Measurements from ENCODE around the gene UGT1A6. TPM values are rescaled to one million over a fixed set of nuclear protein-coding genes. Genes with fewer than 3 reads are reported as not detected.
"Not testable (repeated sequence)": the region's sequence is repeated elsewhere in the genome, so short reads cannot be mapped to it uniquely, and the experiment has no call there.

Gene UGT1A6
- total and polyA plus RNA-seq, 2 of the 13 experiments (the other 11 are each of a cell fraction or from before 2014, with no cell fraction given): 0.25 TPM; not detected in 1

- TF ChIP-seq ZBTB21 (CRISPR knock-in tag; IDR thresholded peaks at IDR 0.05): no peak
- no peak for TF ChIP-seq RFX5 (IDR thresholded peaks at IDR 0.05; ENCODE audit: low read depth, low read length)
- no peak for TF ChIP-seq ZNF777 (CRISPR knock-in tag; IDR thresholded peaks at IDR 0.05)
- TF ChIP-seq SIX1 (CRISPR knock-in tag; IDR thresholded peaks at IDR 0.05; ENCODE audit: borderline replicate concordance): no peak
- no peak for TF ChIP-seq STAG1 (CRISPR knock-in tag; IDR thresholded peaks at IDR 0.05)
Observed at GRCh38 chr2:233728723-233729301, 36.1 kb downstream of the UGT1A6 start, which contains the start of gene UGT1A3 (continued).

GRCh38 chr2:233736868-233737653 is 44.4 kb downstream of the UGT1A6 start:
- POLR2A ChIA-PET: interaction anchor here (0.7 to 1.3 kb wide), 3 partner anchors 8 to 243 kb away, joined by 3 to 6 read pairs (median 3); partner anchors contain the start of gene UGT1A3
- peaks cover 57% of the 10 kb centered on the region for H3K4me1 ChIP-seq (ENCODE audit: insufficient read depth, low read length)
- CTCF ChIA-PET (ENCODE audit: low intra/inter-chr PET ratio, low total read pairs); BruUV-seq (replicated peaks); H3K9ac ChIP-seq (ENCODE audit: insufficient read depth, low read depth, low read length); H4K20me1 ChIP-seq (ENCODE audit: insufficient read depth, low read length); intact Hi-C loops (cut with micrococcal nuclease; ENCODE audit: unreplicated experiment); H3K9me3 ChIP-seq (ENCODE audit: low read length); H3K79me2 ChIP-seq (ENCODE audit: insufficient read depth, low read length); H3K36me3 ChIP-seq (replicated peaks in 1 of 2; ENCODE audit: control insufficient read depth in 1 of 2, insufficient read depth in 2 of 2, low read length in 2 of 2); in situ Hi-C loops (cut with HindIII; ENCODE audit: extremely low pct_ligation_motif_present, low pct_unique_long_range_greater_than_20kb): not testable (repeated sequence)
- peak; percentile 99 for ATAC-seq
- peaks cover 0 to 20% of the 10 kb centered on the region in 2 experiments; a peak in 2 of 5 replicates for H3K27me3 ChIP-seq (ENCODE audit: control insufficient read depth in 1 of 2, insufficient read depth in 2 of 2, low read length in 2 of 2)
- peak overlapping the region; percentile 72 for H3K4me2 ChIP-seq (ENCODE audit: low read depth, low read length)
- peak; percentile 80 for DNase-seq (ENCODE audit: low spot score)
- H3K27ac ChIP-seq (ENCODE audit: extremely low read length, insufficient read depth, low read length): peak overlapping the region; percentile 72
- peak overlapping the region; percentile 75 for H2AFZ ChIP-seq (ENCODE audit: low read length)
- H3K4me3 ChIP-seq (replicated peaks in 1 of 3; ENCODE audit: insufficient read depth in 1 of 3, low read depth in 2 of 3, low read length in 3 of 3): peak overlapping the region; percentile 3 to 47 (median 21); a peak in 5 of 6 replicates
- peak; percentile 50 for FAIRE-seq
- WGBS (ENCODE audit: low lambda C conversion rate): 35% methylated on average over 13 of the region's 14 CpGs
- TF ChIP-seq ZNF205 (CRISPR knock-in tag; IDR thresholded peaks at IDR 0.05) (peak; percentile 69), ZNF768 (CRISPR knock-in tag; IDR thresholded peaks at IDR 0.05) (peak; percentile 73; the same call in 1 of the 2 replicates), ZFP36L1 (CRISPR knock-in tag; IDR thresholded peaks at IDR 0.05) (peak; percentile 60), ZNF512B (CRISPR knock-in tag; IDR thresholded peaks at IDR 0.05; ENCODE audit: borderline replicate concordance) (peak; percentile 85; the same call in 1 of the 2 replicates), SOX5 (CRISPR knock-in tag; IDR thresholded peaks at IDR 0.05; ENCODE audit: borderline replicate concordance) (peak; percentile 67), RCOR2 (CRISPR knock-in tag; IDR thresholded peaks at IDR 0.05) (0 out of 2 replicates have a peak, but pooled peaks have one; percentile 37)

Measured in HepG2 (cell line).